Superior temporal gyrus (tissue), 1 donor: ENCODE results near the gene FURIN.
A peak's percentile ranks its signal among the peaks of the same experiment; 100 is the strongest.
"Not testable (repeated sequence)": the region's sequence is repeated elsewhere in the genome, so short reads cannot be mapped to it uniquely, and the experiment has no call there.

Experiments
- DNase-seq: peaks from one replicate; pipeline ENCODE4 v3.0.0-alpha.2; 2016; ENCODE audit errors: extremely low spot score

Gene FURIN

GRCh38 chr15:90882781-90883525, 14.6 kb downstream of the FURIN start:
- no peak for DNase-seq

GRCh38 chr15:90883526-90883975, 15.2 kb downstream of the FURIN start:
- no peak for DNase-seq

- DNase-seq, result no peak
Observed at GRCh38 chr15:90883976-90884718, 15.8 kb downstream of the FURIN start, which contains the start of gene FES. FES (plus strand) TSS chr15:90884504; CDS start chr15:90885046, 542 bp downstream.

- no peak for DNase-seq
Observed at GRCh38 chr15:90884719-90885431, 16.5 kb downstream of the FURIN start.

GRCh38 chr15:90885432-90886290, 17.3 kb downstream of the FURIN start:
- DNase-seq, result peak; percentile 78

GRCh38 chr15:90886291-90886614, 17.9 kb downstream of the FURIN start:
- no peak for DNase-seq

GRCh38 chr15:90887037-90887481, 18.7 kb downstream of the FURIN start:
- no peak for DNase-seq

- DNase-seq, result no peak
Observed at GRCh38 chr15:90889313-90889730, 20.9 kb downstream of the FURIN start.

- no peak for DNase-seq
Observed at GRCh38 chr15:90889736-90890456, 21.5 kb downstream of the FURIN start.

- DNase-seq, result no peak
Observed at GRCh38 chr15:90890839-90891238, 22.5 kb downstream of the FURIN start.

- no peak for DNase-seq
Observed at GRCh38 chr15:90891346-90891949, 23.1 kb downstream of the FURIN start.

GRCh38 chr15:90892023-90892422, 23.6 kb downstream of the FURIN start:
- DNase-seq, result no peak

GRCh38 chr15:90892498-90893174, 24.2 kb downstream of the FURIN start:
- no peak for DNase-seq

GRCh38 chr15:90893175-90894090, 25.0 kb downstream of the FURIN start:
- no peak for DNase-seq

- DNase-seq, result peak; percentile 86
Observed at GRCh38 chr15:90895571-90896117, 27.3 kb downstream of the FURIN start.

- not testable (repeated sequence) for DNase-seq
Observed at GRCh38 chr15:90897131-90897655, 28.8 kb downstream of the FURIN start.

- peak; percentile 73 for DNase-seq
Observed at GRCh38 chr15:90901175-90902039, 33.0 kb downstream of the FURIN start.
